Endothelial cell of umbilical vein (primary cell): ENCODE results near the gene NAPB. TPM values are rescaled to one million over a fixed set of nuclear protein-coding genes. Genes with fewer than 3 reads are reported as not detected.

Experiments
- BruUV-seq: library from RNA; stranded (reverse); fragments of 400-500 nt; replicated peaks from 2 replicates; lab custom pipeline; 2021; lab: Mats Ljungman, UMichigan
- CTCF ChIA-PET: fragments of 300-600, 350-600 bp; sonication (Branson Sonifier 250); formaldehyde crosslinking; loops from one replicate; lab custom pipeline; 2021; ENCODE audit warnings: antibody characterized with exemption, inconsistent platforms; lab: Charles Lee
- POLR2A ChIA-PET: fragments of 300-600, 350-600 bp; sonication (Branson Sonifier 250); formaldehyde crosslinking; loops from one replicate; lab custom pipeline; 2021; ENCODE audit warnings: antibody characterized with exemption, inconsistent platforms; lab: Charles Lee
- DNase-seq: peaks from one replicate; pipeline ENCODE4 v3.0.0-alpha.2; 2011; ENCODE audit warnings: low read depth, low spot score
- FAIRE-seq: peaks from 2 replicates; lab custom pipeline; 2011; peaks lifted over from hg19 to GRCh38; lab: Jason Lieb, UNC
- H2AFZ ChIP-seq: 2 replicates; pipeline ENCODE4 v1.6.0; 2012; ENCODE audit warnings: low read depth, low read length, control low read depth, inconsistent platforms
- H3K27ac ChIP-seq: 2 replicates; pipeline ENCODE4 v1.5.1; 2011; ENCODE audit warnings: low read depth, mild to moderate bottlenecking, control low read depth, low read length, moderate library complexity; ENCODE audit not compliant: insufficient read depth
- H3K27me3 ChIP-seq, 2 experiments: 2 replicates each; pipeline versions ENCODE4 v1.6.0 to v1.6.1; 2011; ENCODE audit warnings: low read length in 2 of 2, mixed read lengths in 1 of 2; ENCODE audit not compliant: control insufficient read depth in 2 of 2, insufficient read depth in 2 of 2
- H3K36me3 ChIP-seq, 2 experiments: 2 replicates in 1 of 2; 3 replicates in 1 of 2; pipeline ENCODE4 v1.5.1; 2011; ENCODE audit warnings: low read length in 2 of 2, mild to moderate bottlenecking in 1 of 2, moderate library complexity in 1 of 2; ENCODE audit not compliant: control insufficient read depth in 2 of 2, insufficient read depth in 2 of 2; ENCODE audit errors: extremely low read depth in 1 of 2
- H3K4me1 ChIP-seq: 3 replicates; pipeline ENCODE4 v1.5.1; 2011; ENCODE audit warnings: mild to moderate bottlenecking, low read length; ENCODE audit not compliant: control insufficient read depth, insufficient read depth; ENCODE audit errors: extremely low read depth
- H3K4me2 ChIP-seq: 2 replicates; pipeline ENCODE4 v1.6.1; 2011; ENCODE audit warnings: low read length, control low read depth, mixed read lengths; ENCODE audit not compliant: insufficient read depth
- H3K4me3 ChIP-seq, 3 experiments: fragments of 200-600 bp in 1 of 3; sonication (generic), shearing (Covaris generic) in 1 of 3; replicated peaks in 1 of 3; 2 replicates each; pipeline ENCODE4 v1.5.1; 2011 to 2016; ENCODE audit warnings: control low read depth in 3 of 3, low read length in 3 of 3, mild to moderate bottlenecking in 2 of 3, inconsistent platforms in 1 of 3, low read depth in 1 of 3, moderate library complexity in 1 of 3; ENCODE audit not compliant: insufficient read depth in 1 of 3
- H3K79me2 ChIP-seq: 2 replicates; pipeline ENCODE4 v1.6.0; 2012; ENCODE audit warnings: low read length, inconsistent platforms; ENCODE audit not compliant: control insufficient read depth, insufficient read depth
- H3K9ac ChIP-seq: replicated peaks from 2 replicates; pipeline ENCODE3; 2011; ENCODE audit warnings: low read length, control low read depth; ENCODE audit not compliant: insufficient read depth; ENCODE audit errors: extremely low read depth
- H3K9me1 ChIP-seq: replicated peaks from 3 replicates; pipeline ENCODE4 v1.6.0; 2011; ENCODE audit warnings: mild to moderate bottlenecking, low read length; ENCODE audit not compliant: control insufficient read depth, insufficient read depth; ENCODE audit errors: extremely low read depth
- H3K9me3 ChIP-seq: replicated peaks from 2 replicates; pipeline ENCODE4 v1.5.1; 2012; ENCODE audit warnings: low read length, inconsistent platforms; ENCODE audit not compliant: control insufficient read depth, insufficient read depth
- H4K20me1 ChIP-seq: replicated peaks from 2 replicates; pipeline ENCODE3; 2011; ENCODE audit warnings: mild to moderate bottlenecking, low read length; ENCODE audit not compliant: control insufficient read depth, insufficient read depth; ENCODE audit errors: extremely low read depth
- EZH2 ChIP-seq: IDR thresholded peaks from 2 replicates; pipeline ENCODE4 v1.6.1; 2012; ENCODE audit warnings: borderline replicate concordance, low read depth, mild to moderate bottlenecking, moderate library complexity, low read length, inconsistent platforms; ENCODE audit not compliant: severe bottlenecking
- FOS ChIP-seq: IDR thresholded peaks from 2 replicates; pipeline ENCODE4 v1.6.1; 2011; ENCODE audit warnings: mild to moderate bottlenecking, low read length, moderate library complexity, borderline replicate concordance; ENCODE audit not compliant: insufficient read depth
- GATA2 ChIP-seq: IDR thresholded peaks from 2 replicates; pipeline ENCODE4 v1.7.0; 2011; ENCODE audit warnings: low read depth, mild to moderate bottlenecking, moderate library complexity, mixed read lengths, low read length; ENCODE audit not compliant: insufficient read length, insufficient read depth
- JUN ChIP-seq: IDR thresholded peaks from 2 replicates; pipeline ENCODE4 v1.6.1; 2011; ENCODE audit warnings: borderline replicate concordance, low read depth; ENCODE audit not compliant: insufficient read length, insufficient read depth
- MYC ChIP-seq: IDR thresholded peaks from one replicate; pipeline ENCODE4 v1.6.1; 2011; ENCODE audit warnings: mild to moderate bottlenecking, low read depth, low read length
- POLR2A ChIP-seq: IDR thresholded peaks from 2 replicates; pipeline ENCODE4 v1.6.1; 2012; ENCODE audit warnings: low read depth, mild to moderate bottlenecking, control low read depth, low read length
- POLR2AphosphoS5 ChIP-seq: IDR thresholded peaks from 2 replicates; pipeline ENCODE4 v1.6.1; 2012; ENCODE audit warnings: low read depth, mild to moderate bottlenecking, control low read depth, low read length, moderate library complexity; ENCODE audit not compliant: insufficient read depth
- dilution Hi-C: fragments of 300-500 bp; cut with MboI; formaldehyde crosslinking; loops from one replicate; pipeline ENCODE4 v1.15.0; 2019; ENCODE audit warnings: low sequenced_read_pairs; ENCODE audit not compliant: extremely low pct_ligation_motif_present
- intact Hi-C: fragments of 100-400 bp; cut with micrococcal nuclease; formaldehyde crosslinking; loops from one replicate; pipeline ENCODE4 v1.10.0; 2022
- polyA plus RNA-seq, 4 experiments: library from polyadenylated mRNA; depleted of rRNA in 3 of 4; stranded (reverse) in 3 of 4; unstranded in 1 of 4; fragments of >200 nt; gene quantifications; 2 replicates each; pipeline versions ENCODE4 v1.2.1 to v1.2.3, GENCODE V29; 2011 to 2012; ENCODE audit warnings: missing spikeins in 1 of 4
- total RNA-seq: library from RNA; stranded (reverse); gene quantifications from 2 replicates; pipeline ENCODE4 v1.2.3, GENCODE V29; 2021
- TF ChIP-seq, protein P1 (sequence below): IDR thresholded peaks from 2 replicates; pipeline ENCODE4 v1.6.1; 2011; ENCODE audit not compliant: insufficient read depth, insufficient read length
- TF ChIP-seq, protein P2 (sequence below), 2 donors: IDR thresholded peaks; 1 replicate in 1 of 2; 2 replicates in 1 of 2; pipeline ENCODE4 v1.5.1; 2011; ENCODE audit warnings: low read length in 2 of 2, mild to moderate bottlenecking in 2 of 2, moderate library complexity in 2 of 2, control low read depth in 1 of 2, inconsistent platforms in 1 of 2, low read depth in 1 of 2; ENCODE audit not compliant: insufficient read depth in 1 of 2; ENCODE audit errors: extremely low read depth in 1 of 2

The NAPB gene
- total and polyA plus RNA-seq, 2 donors (not counting 3 experiments of a cell fraction or from before 2014, with no cell fraction given) = 4.7 to 10.1 TPM

DNA sequence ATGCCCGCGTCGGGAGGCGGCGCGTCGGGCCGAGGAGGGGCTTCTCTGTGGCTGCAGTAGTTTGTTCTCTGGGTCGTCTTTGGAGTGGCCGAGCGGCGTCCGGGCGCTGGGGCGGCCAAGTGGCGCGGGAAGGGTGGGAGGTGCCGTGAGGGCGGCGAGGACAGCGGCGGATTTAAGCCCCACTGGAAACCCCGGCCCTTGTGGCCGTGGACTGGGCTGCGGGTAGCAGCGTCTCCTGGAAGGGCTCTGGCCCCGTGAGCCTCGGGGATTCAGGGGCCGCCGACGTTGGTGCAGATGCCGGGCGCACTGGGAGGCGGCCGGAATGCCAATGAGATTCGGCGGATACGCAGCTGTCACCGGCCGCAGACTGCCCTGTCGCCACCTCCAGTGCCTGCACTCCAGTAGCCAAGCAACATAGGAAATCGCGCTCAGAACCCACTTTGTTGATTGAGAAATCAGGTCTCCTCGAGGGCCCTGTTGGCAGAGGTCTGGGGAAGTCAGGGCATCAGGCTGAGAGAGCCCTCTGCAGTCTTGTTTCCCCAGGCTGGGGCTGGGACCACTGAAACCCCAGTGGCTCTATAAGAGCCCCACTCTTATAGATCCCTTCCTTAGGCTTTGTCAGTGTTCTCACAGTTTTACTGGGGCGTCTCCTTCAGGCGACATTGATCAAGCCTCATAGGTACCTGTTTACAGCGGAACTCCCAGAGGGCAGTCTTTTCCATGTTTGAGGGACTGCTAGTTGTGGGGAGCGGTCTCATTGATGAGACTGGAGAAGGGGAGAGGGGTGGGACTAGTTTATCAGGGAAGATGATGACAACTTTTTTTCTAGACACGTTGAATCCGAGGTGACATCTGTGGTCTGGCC, 58.7 kb downstream of the NAPB start:
- Histone ChIP-seq H3K4me2 (peak overlapping the region; percentile 84), H3K4me1 (peaks cover 40% of the 10 kb centered on the region), H3K27ac (peak overlapping the region; percentile 80), H3K9me3 (no peaks in the 10 kb centered on the region), H2AFZ (peak overlapping the region; percentile 39), H3K4me3 (peak overlapping the region; percentile 65 to 73 (median 67)), H3K27me3 (no peaks in the 10 kb centered on the region), H3K9ac (peak overlapping the region; percentile 91), H3K9me1 (no peaks in the 10 kb centered on the region), H3K79me2 (peaks cover 51% of the 10 kb centered on the region), H3K36me3 (peaks cover 11 to 12% of the 10 kb centered on the region in 2 experiments), H4K20me1 (peaks cover 4% of the 10 kb centered on the region)
- FAIRE-seq (peak; percentile 26), DNase-seq (no peak)
- BruUV-seq = TSS peak; percentile 21
- ChIA-PET POLR2A (no interaction called here), CTCF (no interaction called here)
- TF ChIP-seq, protein P1, sequence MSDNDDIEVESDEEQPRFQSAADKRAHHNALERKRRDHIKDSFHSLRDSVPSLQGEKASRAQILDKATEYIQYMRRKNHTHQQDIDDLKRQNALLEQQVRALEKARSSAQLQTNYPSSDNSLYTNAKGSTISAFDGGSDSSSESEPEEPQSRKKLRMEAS = no peak
- TF ChIP-seq POLR2AphosphoS5 (no peak), MYC (no peak), GATA2 (no peak), EZH2 (no peak), JUN (no peak), POLR2A (no peak), FOS (no peak)
- TF ChIP-seq, protein P2, sequence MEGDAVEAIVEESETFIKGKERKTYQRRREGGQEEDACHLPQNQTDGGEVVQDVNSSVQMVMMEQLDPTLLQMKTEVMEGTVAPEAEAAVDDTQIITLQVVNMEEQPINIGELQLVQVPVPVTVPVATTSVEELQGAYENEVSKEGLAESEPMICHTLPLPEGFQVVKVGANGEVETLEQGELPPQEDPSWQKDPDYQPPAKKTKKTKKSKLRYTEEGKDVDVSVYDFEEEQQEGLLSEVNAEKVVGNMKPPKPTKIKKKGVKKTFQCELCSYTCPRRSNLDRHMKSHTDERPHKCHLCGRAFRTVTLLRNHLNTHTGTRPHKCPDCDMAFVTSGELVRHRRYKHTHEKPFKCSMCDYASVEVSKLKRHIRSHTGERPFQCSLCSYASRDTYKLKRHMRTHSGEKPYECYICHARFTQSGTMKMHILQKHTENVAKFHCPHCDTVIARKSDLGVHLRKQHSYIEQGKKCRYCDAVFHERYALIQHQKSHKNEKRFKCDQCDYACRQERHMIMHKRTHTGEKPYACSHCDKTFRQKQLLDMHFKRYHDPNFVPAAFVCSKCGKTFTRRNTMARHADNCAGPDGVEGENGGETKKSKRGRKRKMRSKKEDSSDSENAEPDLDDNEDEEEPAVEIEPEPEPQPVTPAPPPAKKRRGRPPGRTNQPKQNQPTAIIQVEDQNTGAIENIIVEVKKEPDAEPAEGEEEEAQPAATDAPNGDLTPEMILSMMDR (IDR thresholded peaks at IDR 0.05; ENCODE audit: extremely low read depth in 1 of 2, insufficient read depth in 1 of 2, low read depth in 1 of 2, low read length in 2 of 2) = no peak
- dilution Hi-C loops (no loop called here), intact Hi-C loops (loop anchor here (1.0 to 10.0 kb wide), 4 partner anchors 35 to 742 kb away; partner anchors contain the start of genes CST3 and NAPB)
